Measurements from ENCODE around the gene MS4A10.

DNA sequence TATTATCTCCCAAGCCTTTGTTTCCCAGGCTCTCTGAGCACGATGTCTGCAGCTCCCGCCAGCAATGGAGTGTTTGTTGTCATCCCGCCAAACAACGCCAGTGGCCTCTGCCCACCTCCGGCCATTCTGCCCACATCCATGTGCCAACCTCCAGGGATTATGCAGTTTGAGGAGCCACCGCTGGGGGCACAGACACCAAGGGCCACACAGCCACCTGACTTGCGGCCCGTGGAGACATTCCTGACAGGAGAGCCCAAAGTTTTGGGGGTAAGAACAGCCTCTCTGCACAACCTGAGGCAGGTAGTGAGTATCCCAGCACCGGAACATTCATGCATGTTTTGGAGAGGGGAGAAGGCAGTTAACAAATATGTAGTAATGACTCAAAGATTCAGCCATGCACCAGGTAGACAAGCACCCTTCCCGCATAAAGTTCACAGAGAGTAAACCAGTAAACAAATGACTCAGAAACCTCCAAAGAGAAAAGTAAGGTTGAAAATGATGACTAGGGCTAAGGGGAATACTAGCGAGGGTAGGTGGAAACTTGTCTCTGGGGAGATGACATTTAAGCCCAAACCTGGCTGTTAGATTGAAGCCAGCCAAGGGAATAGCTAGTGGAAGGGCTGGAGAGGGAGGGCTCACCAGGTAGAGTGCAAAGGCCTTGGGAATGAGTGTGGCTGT, 21.3 kb upstream of the MS4A10 start:
- TF ChIP-seq TAF1 (IDR thresholded peaks at IDR 0.05; ENCODE audit: borderline replicate concordance, insufficient read depth, low read length) (no peak), REST (IDR thresholded peaks at IDR 0.05; ENCODE audit: insufficient read depth in 1 of 2, low read depth in 2 of 2, low read length in 2 of 2) (no peak)
